ENCODE data around the gene LRCOL1.

Gene LRCOL1

DNA sequence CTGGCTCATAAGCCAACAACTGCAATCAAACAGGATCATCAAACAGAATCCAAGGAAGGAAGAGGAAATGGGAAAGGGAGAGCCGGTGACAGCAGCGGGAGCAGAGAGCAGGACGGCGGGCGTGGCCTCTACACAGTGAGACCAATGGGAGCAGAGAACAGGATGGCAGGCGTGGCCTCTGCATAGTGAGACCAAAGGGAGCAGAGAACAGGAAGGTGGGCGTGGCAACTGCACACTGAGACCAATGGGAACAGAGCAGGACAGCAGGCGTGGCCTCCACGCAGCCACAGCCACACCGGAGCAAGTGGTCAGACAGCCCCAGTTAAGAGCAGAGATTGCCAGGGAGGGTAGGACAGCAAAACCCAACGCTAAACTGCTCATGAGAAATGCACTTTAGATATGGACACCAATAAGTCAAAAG, 16.4 kb downstream of the LRCOL1 start:
- Histone ChIP-seq H3K27me3 (ENCODE audit: insufficient read depth, low read length) (peaks cover 82% of the 10 kb centered on the region), H3K4me3 (ENCODE audit: low read length) (no peak overlapping the region), H3K27ac (ENCODE audit: low read depth, low read length) (no peak overlapping the region), H3K36me3 (ENCODE audit: insufficient read depth, low read length) (no peaks in the 10 kb centered on the region), H3K9ac (ENCODE audit: low read depth, low read length) (no peak overlapping the region), H3K4me1 (ENCODE audit: insufficient read depth, low read length) (no peaks in the 10 kb centered on the region; the same call in 1 of the 2 replicates), H3K9me3 (ENCODE audit: insufficient read depth, low read depth, low read length) (no peaks in the 10 kb centered on the region)
- 56% methylated on average over 11 of the region's 11 CpGs for WGBS

DNA sequence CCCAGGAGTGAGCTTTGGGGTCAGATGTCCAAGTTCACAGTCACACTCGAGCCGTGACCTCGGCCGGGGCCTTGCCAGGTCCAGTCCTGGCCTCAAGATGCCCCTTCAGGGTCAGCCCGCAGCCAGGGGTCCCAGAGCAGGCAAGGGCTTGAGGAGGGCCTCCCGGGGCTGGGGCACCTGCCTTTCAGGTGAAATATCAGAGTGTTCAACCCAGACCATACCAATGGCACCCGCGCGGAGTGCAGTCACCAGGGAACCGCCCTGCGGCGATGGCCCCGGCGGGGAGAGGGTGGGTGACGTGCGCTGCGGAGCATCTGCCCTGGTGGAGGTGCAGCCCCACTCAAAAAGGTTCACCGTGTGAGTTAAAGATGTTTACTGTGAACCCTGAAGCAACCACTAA, 16.9 kb downstream of the LRCOL1 start:
- Histone ChIP-seq H3K9ac (ENCODE audit: low read depth, low read length) (no peak overlapping the region), H3K27ac (ENCODE audit: low read depth, low read length) (no peak overlapping the region), H3K9me3 (ENCODE audit: insufficient read depth, low read depth, low read length) (no peaks in the 10 kb centered on the region), H3K4me1 (ENCODE audit: insufficient read depth, low read length) (no peaks in the 10 kb centered on the region; the same call in 1 of the 2 replicates), H3K4me3 (ENCODE audit: low read length) (no peak overlapping the region), H3K27me3 (ENCODE audit: insufficient read depth, low read length) (peaks cover 86% of the 10 kb centered on the region), H3K36me3 (ENCODE audit: insufficient read depth, low read length) (no peaks in the 10 kb centered on the region)
- WGBS: 93% methylated on average over 18 of the region's 18 CpGs

DNA sequence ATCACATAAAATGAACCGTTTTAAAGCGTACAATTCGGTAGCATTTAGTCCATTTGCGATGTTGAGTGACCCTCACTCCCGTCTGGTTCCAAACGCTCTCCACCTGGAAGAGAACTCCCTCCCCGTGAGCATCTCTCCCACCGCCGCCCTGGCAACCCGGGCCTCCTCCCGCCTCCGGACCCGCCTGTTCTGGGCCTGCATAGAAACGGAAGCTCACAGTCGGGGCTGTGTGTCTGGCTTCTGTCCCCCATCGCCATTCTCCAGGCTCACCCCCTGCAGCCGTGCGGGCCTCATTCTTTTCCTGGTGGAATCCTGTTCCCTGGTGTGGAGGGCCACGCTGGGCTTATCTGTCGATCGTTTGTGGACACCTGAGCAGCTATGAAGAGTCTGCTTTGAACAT, 17.3 kb downstream of the LRCOL1 start:
- Histone ChIP-seq H3K9ac (ENCODE audit: low read depth, low read length) (no peak overlapping the region), H3K9me3 (ENCODE audit: insufficient read depth, low read depth, low read length) (no peaks in the 10 kb centered on the region), H3K4me1 (ENCODE audit: insufficient read depth, low read length) (no peaks in the 10 kb centered on the region; the same call in 1 of the 2 replicates), H3K27me3 (ENCODE audit: insufficient read depth, low read length) (peaks cover 90% of the 10 kb centered on the region), H3K4me3 (ENCODE audit: low read length) (no peak overlapping the region), H3K36me3 (ENCODE audit: insufficient read depth, low read length) (no peaks in the 10 kb centered on the region), H3K27ac (ENCODE audit: low read depth, low read length) (no peak overlapping the region)
- WGBS: 82% methylated on average over 21 of the region's 21 CpGs

DNA sequence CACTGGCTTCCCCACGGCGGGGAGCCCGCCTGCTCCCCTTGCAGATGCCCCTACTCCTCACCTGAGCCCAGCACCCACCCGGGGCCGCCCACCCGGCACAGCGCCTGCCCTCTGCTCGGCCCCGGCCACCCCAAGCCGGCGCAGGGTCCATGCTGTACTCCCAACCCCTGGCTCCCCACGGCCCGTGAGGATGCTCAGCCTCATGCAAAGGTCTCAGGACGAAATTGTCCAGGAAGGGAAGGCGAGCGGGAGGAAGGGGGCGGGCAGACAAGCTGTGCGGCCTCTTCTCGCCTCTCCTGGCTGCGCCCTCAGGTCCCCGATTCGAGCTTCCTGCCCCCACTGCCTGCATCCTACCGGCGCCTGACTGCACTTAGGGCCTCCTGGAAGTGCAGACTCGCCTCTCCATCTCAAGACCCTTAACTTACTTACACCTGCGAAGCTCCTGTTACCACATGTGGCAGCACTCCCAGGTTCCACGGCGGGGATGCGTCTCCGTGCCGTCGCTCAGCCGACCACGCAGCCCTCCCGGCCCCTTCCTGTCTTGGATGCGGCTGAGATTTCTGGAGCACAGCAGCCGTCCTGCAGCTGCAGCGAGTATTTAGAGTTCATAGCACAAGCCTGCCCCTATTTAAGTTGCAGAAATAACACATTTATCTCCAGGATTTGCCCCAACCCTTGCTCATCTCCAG, 18.0 kb downstream of the LRCOL1 start:
- Histone ChIP-seq H3K4me3 (ENCODE audit: low read length) (no peak overlapping the region), H3K4me1 (ENCODE audit: insufficient read depth, low read length) (no peaks in the 10 kb centered on the region; the same call in 1 of the 2 replicates), H3K36me3 (ENCODE audit: insufficient read depth, low read length) (no peaks in the 10 kb centered on the region), H3K27me3 (ENCODE audit: insufficient read depth, low read length) (peaks cover 94% of the 10 kb centered on the region), H3K27ac (ENCODE audit: low read depth, low read length) (no peak overlapping the region), H3K9me3 (ENCODE audit: insufficient read depth, low read depth, low read length) (no peaks in the 10 kb centered on the region), H3K9ac (ENCODE audit: low read depth, low read length) (no peak overlapping the region)
- WGBS: 87% methylated on average over 38 of the region's 38 CpGs

DNA sequence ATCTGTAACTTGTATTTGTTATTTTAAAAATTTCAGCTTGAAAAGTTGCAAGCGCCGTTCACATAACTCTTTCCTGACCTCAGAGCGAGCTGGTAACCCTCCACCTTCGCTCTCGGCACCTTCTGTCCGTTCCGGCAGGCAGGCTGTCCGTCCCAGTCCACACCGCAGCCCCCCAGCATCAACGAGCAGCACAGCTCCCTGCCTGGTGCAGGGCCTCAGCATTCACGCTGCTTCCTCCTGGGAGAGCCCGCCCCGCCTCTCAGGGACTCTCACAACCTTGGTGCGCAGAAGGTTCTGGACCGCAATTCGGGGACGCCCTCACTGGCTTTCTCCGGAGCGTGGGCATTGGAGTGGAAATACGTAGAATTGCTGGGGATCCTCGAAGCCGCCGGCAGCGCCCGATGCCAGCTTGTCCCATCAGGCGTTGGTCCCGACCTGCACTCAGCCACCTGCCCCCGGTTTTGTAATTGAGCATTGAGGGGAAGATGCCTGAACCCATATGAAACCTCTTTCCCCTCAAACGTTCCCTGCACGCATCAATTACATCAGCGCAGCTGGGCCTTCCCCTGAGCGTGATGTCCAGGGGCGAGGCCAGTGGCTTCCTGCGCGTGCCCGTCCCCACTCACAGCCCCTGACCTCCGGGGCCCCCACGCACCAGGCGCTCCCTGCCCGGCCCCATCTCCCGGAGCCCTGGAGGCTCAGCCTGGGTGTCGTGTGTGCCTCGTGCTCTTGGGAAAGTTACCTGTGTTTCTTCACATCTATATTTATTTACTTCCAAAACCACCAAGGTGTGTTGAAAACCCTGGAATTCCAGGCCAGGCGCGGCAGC, 19.1 kb downstream of the LRCOL1 start:
- Histone ChIP-seq H3K27me3 (ENCODE audit: insufficient read depth, low read length) (peaks cover 94% of the 10 kb centered on the region), H3K9ac (ENCODE audit: low read depth, low read length) (no peak overlapping the region), H3K9me3 (ENCODE audit: insufficient read depth, low read depth, low read length) (no peaks in the 10 kb centered on the region), H3K4me3 (ENCODE audit: low read length) (no peak overlapping the region), H3K4me1 (ENCODE audit: insufficient read depth, low read length) (no peaks in the 10 kb centered on the region; the same call in 1 of the 2 replicates), H3K36me3 (ENCODE audit: insufficient read depth, low read length) (no peaks in the 10 kb centered on the region), H3K27ac (ENCODE audit: low read depth, low read length) (no peak overlapping the region)
- WGBS: 91% methylated on average over 45 of the region's 45 CpGs

DNA sequence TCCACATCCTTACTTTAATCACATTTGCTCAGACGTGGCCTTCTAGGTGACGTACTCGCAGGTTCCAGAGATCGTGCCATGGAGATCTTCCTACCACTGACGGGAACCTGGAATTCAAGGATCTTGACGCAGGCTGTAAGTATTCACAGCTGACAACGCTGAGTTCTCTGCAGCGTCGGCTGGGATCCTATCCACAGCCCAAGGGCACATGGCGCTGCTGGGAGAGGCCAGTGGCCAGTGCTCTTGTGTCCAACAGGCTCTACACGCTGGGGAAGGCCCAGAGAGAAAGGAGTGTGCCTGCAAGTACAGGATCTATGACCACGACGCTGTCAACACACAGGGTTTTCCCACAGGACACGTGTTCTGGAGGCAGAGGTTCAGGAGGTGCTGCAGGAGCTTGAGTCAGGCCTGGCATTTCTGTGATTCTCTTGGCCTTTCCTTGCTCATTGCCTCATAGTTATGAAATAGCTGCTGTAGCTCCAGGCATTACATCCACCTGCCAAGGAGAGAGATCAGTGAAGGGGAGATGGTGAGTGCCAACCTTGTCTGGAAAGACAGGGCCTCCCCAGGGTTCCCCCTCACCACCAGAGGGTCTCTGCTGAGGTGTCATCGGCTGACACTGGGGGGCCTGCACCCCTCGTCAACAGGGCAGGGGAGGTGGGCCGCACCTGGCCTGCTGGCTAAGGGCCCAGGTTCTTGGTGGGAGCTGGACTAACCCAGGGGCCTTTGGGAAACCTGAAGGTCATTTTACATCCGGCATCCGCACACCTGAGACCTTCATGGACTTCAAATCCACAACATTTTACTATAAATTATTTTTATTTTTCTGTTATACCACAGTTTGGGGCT, 21.3 kb downstream of the LRCOL1 start:
- WGBS: 84% methylated on average over 17 of the region's 19 CpGs

DNA sequence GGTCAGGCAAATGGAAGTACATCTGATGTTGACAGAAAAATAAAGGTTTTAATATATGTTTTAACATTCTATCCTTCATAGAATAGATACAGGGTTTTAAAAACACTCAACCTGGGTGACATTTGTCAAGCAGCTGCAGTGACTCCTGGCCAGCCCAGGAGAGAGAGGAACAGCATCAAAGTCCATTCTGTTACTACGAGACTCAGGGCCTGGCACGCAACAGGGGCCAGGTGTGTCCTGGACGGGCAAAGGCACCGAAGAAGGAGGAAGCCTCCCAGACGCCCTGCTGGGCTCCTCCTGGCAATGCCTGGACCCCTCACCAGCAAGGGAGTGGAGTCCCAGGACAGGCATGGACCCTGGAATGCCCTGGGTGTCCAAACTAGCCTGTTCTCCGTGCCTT, 22.1 kb downstream of the LRCOL1 start:
- H3K4me3 ChIP-seq (ENCODE audit: low read length): no peak overlapping the region
- H3K9me3 ChIP-seq (ENCODE audit: insufficient read depth, low read depth, low read length): no peaks in the 10 kb centered on the region
- no peak overlapping the region for H3K27ac ChIP-seq (ENCODE audit: low read depth, low read length)
- H3K4me1 ChIP-seq (ENCODE audit: insufficient read depth, low read length): 0 out of 2 replicates have a peak, but pooled peaks cover 6% of the 10 kb centered on the region
- no peak overlapping the region for H3K9ac ChIP-seq (ENCODE audit: low read depth, low read length)
- 76% methylated on average over 6 of the region's 6 CpGs for WGBS
- no peaks in the 10 kb centered on the region for H3K36me3 ChIP-seq (ENCODE audit: insufficient read depth, low read length)
- peaks cover 98% of the 10 kb centered on the region for H3K27me3 ChIP-seq (ENCODE audit: insufficient read depth, low read length)

More for the DNA sequence above, 21.3 kb downstream of the LRCOL1 start:
- H3K9ac ChIP-seq (ENCODE audit: low read depth, low read length): no peak overlapping the region
- no peaks in the 10 kb centered on the region for H3K36me3 ChIP-seq (ENCODE audit: insufficient read depth, low read length)
- no peak overlapping the region for H3K4me3 ChIP-seq (ENCODE audit: low read length)
- no peak overlapping the region for H3K27ac ChIP-seq (ENCODE audit: low read depth, low read length)
- H3K27me3 ChIP-seq (ENCODE audit: insufficient read depth, low read length): peaks cover 98% of the 10 kb centered on the region
- 0 out of 2 replicates have a peak, but pooled peaks cover 3% of the 10 kb centered on the region for H3K4me1 ChIP-seq (ENCODE audit: insufficient read depth, low read length)
- H3K9me3 ChIP-seq (ENCODE audit: insufficient read depth, low read depth, low read length): no peaks in the 10 kb centered on the region

DNA sequence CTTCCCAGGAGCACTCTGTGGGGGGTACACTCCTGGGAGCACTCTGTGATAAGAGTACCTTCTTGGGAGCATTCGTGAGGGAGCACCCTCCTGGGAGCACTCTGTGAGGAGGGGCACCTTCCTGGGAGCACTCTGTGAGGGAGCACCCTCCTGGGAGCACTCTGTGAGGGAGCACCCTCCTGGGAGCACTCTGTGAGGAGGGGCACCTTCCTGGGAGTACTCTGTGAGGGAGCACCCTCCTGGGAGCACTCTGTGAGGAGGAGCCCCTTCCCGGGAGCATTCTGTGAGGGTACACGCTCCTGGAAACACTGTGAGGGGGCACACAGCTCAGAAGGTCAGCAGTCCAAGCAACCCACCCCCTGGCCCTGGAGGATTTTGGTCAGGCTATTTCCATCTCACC, 22.6 kb downstream of the LRCOL1 start:
- Histone ChIP-seq H3K9ac (ENCODE audit: low read depth, low read length) (no peak overlapping the region), H3K27ac (ENCODE audit: low read depth, low read length) (no peak overlapping the region), H3K9me3 (ENCODE audit: insufficient read depth, low read depth, low read length) (no peaks in the 10 kb centered on the region), H3K27me3 (ENCODE audit: insufficient read depth, low read length) (peaks cover 98% of the 10 kb centered on the region), H3K36me3 (ENCODE audit: insufficient read depth, low read length) (no peaks in the 10 kb centered on the region), H3K4me1 (ENCODE audit: insufficient read depth, low read length) (0 out of 2 replicates have a peak, but pooled peaks cover 6% of the 10 kb centered on the region), H3K4me3 (ENCODE audit: low read length) (no peak overlapping the region)
- WGBS: 74% methylated on average over 3 of the region's 3 CpGs

DNA sequence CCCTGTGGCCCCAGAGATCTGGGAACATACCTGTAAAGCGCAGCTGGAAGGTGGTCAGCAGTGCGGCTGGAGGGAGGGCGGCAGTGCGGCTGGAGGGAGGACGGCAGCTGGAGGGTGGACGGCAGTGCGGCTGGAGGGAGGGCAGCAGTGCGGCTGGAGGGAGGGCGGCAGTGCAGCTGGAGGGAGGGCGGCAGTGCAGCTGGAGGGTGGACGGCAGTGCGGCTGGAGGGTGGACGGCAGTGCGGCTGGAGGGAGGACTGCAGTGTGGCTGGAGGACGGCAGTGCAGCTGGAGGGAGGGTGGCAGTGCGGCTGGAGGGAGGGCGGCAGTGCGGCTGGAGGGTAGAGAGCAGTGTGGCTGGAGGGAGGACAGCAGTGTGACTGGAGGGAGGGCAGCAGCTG, 23.5 kb downstream of the LRCOL1 start:
- H3K27me3 ChIP-seq (ENCODE audit: insufficient read depth, low read length): peaks cover 98% of the 10 kb centered on the region
- H3K36me3 ChIP-seq (ENCODE audit: insufficient read depth, low read length): no peaks in the 10 kb centered on the region

DNA sequence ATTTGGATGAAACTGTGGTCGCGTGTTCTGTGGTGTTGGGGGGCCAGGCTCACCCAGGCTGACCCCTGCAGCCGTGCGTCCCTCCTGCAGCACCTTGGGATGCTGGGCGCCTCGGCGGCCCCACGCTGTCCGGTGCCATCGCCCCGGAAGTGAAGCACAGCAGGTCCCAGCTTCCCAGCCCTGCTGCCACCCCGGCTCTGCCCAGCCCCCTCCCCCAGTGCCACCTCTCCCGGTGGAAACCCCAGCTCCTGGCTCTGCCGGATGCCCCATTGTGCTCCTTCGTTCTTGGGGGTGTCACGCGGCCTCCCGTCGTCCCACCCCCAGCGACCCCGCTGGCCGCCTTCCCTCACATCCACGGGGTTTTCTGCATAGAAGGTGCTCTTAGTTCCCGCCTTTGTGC, 25.2 kb downstream of the LRCOL1 start:
- 85% methylated on average over 24 of the region's 24 CpGs for WGBS
- no peak overlapping the region for H3K27ac ChIP-seq (ENCODE audit: low read depth, low read length)
- H3K9ac ChIP-seq (ENCODE audit: low read depth, low read length): no peak overlapping the region
- peaks cover 87% of the 10 kb centered on the region for H3K27me3 ChIP-seq (ENCODE audit: insufficient read depth, low read length)
- no peaks in the 10 kb centered on the region for H3K36me3 ChIP-seq (ENCODE audit: insufficient read depth, low read length)
- 0 out of 2 replicates have a peak, but pooled peaks cover 6% of the 10 kb centered on the region for H3K4me1 ChIP-seq (ENCODE audit: insufficient read depth, low read length)
- H3K9me3 ChIP-seq (ENCODE audit: insufficient read depth, low read depth, low read length): no peaks in the 10 kb centered on the region
- no peak overlapping the region for H3K4me3 ChIP-seq (ENCODE audit: low read length)

More for the DNA sequence above, 23.5 kb downstream of the LRCOL1 start:
- WGBS: 91% methylated on average over 18 of the region's 18 CpGs
- H3K4me1 ChIP-seq (ENCODE audit: insufficient read depth, low read length): 0 out of 2 replicates have a peak, but pooled peaks cover 6% of the 10 kb centered on the region
- H3K4me3 ChIP-seq (ENCODE audit: low read length): no peak overlapping the region
- no peak overlapping the region for H3K27ac ChIP-seq (ENCODE audit: low read depth, low read length)
- no peak overlapping the region for H3K9ac ChIP-seq (ENCODE audit: low read depth, low read length)
- H3K9me3 ChIP-seq (ENCODE audit: insufficient read depth, low read depth, low read length): no peaks in the 10 kb centered on the region

All from HUES64 (cell line).